ENCODE measurements around the gene OR56B1. TPM values are rescaled to one million over a fixed set of nuclear protein-coding genes. Genes with fewer than 3 reads are reported as not detected.

OR56B1 gene
- total and polyA plus RNA-seq, 11 donors = 0.13 TPM; not detected in 10

- WGBS, 4 donors = 45 to 71% (median 57%) methylated on average over 1 of the region's 1 CpG; no CpG with 5 or more reads in 1 of the 4 donors
- no peaks in the 10 kb centered on the region for H3K4me1 ChIP-seq
- intact Hi-C loops (cut with DNase I) = no loop called here
- no peaks in the 10 kb centered on the region for H3K36me3 ChIP-seq
- H3K27ac ChIP-seq = no peak overlapping the region
- H3K9me3 ChIP-seq = no peaks in the 10 kb centered on the region
- ATAC-seq (no peak), DNase-seq (no peak)
- no peak for TF ChIP-seq POLR2A (IDR thresholded peaks at IDR 0.05)
- no peak for TF ChIP-seq CTCF (IDR thresholded peaks at IDR 0.05)
- no peaks in the 10 kb centered on the region for H3K27me3 ChIP-seq
- H3K4me3 ChIP-seq = no peak overlapping the region
Measured at GRCh38 chr11:5767056-5767455, 30.8 kb downstream of the OR56B1 start.

- Histone ChIP-seq H3K27me3 (no peaks in the 10 kb centered on the region), H3K36me3 (no peaks in the 10 kb centered on the region), H3K27ac (no peak within 1 kb of the TSS), H3K4me3 (no peak within 1 kb of the TSS), H3K9me3 (no peaks in the 10 kb centered on the region), H3K4me1 (no peaks in the 10 kb centered on the region)
- DNase-seq (no peak), ATAC-seq (no peak)
- intact Hi-C loops (cut with DNase I) = no loop called here
- TF ChIP-seq CTCF (IDR thresholded peaks at IDR 0.05) (no peak), POLR2A (IDR thresholded peaks at IDR 0.05) (no peak)
- WGBS, 4 donors = 15 to 55% (median 30%) methylated on average over 4 of the region's 4 CpGs
Measured at GRCh38 chr11:5783255-5783654, 47.0 kb downstream of the OR56B1 start, which contains the start of gene OR52N5. OR52N5 (minus strand) TSS chr11:5783355; CDS start chr11:5778634, 4,721 bp downstream.

Other genes with a start within 250 kb of the OR56B1 start
- not detected for gene OR52D1, start 247.8 kb upstream of the OR56B1 start, total RNA-seq
- not detected for gene OR52D1, start 247.8 kb upstream of the OR56B1 start, polyA plus RNA-seq
- gene UBQLN3, start 226.5 kb upstream of the OR56B1 start, total RNA-seq = under 1 TPM in 1 of 9 donors, not detected in 8; 0.16 TPM
- not detected for gene UBQLN3, start 226.5 kb upstream of the OR56B1 start, polyA plus RNA-seq
- under 1 TPM in 5 of 9 donors, not detected in 4; 0.14 to 0.25 (median 0.17) TPM for gene UBQLNL, start 219.7 kb upstream of the OR56B1 start, total RNA-seq
- gene UBQLNL, start 219.7 kb upstream of the OR56B1 start, polyA plus RNA-seq = under 1 TPM; 0.03 to 0.23 TPM
- under 1 TPM in 2 of 9 donors, not detected in 7; 0.32 to 0.47 TPM for gene OR52H1, start 187.9 kb upstream of the OR56B1 start, total RNA-seq
- gene OR52H1, start 187.9 kb upstream of the OR56B1 start, polyA plus RNA-seq = not detected
- not detected for gene OR52B6, start 155.6 kb upstream of the OR56B1 start, total RNA-seq
- gene OR52B6, start 155.6 kb upstream of the OR56B1 start, polyA plus RNA-seq = not detected
- 1 to 10 TPM in 6 of 9 donors, under 1 TPM in 3; 0.39 to 2.4 (median 1.1) TPM for gene TRIM6, start 139.8 kb upstream of the OR56B1 start, total RNA-seq
- gene TRIM6, start 139.8 kb upstream of the OR56B1 start, polyA plus RNA-seq = under 1 TPM; 0.50 to 0.88 TPM
- 1 to 10 TPM; 1.3 to 9.1 (median 1.6) TPM for gene TRIM34, start 111.4 kb upstream of the OR56B1 start, total RNA-seq
- gene TRIM34, start 111.4 kb upstream of the OR56B1 start, polyA plus RNA-seq = 1 to 10 TPM in 1 of 2 donors, under 1 TPM in 1; 0.72 to 1.9 TPM
- 10 to 100 TPM in 2 of 9 donors, 1 to 10 TPM in 7; 7.5 to 15.9 (median 8.9) TPM for gene TRIM5, start 51.4 kb upstream of the OR56B1 start, total RNA-seq
- 1 to 10 TPM; 4.7 to 8.2 TPM for gene TRIM5, start 51.4 kb upstream of the OR56B1 start, polyA plus RNA-seq
- gene TRIM22, start 46.7 kb upstream of the OR56B1 start, total RNA-seq = 10 to 100 TPM in 8 of 9 donors, 1 to 10 TPM in 1; 9.4 to 83.0 (median 17.0) TPM
- gene TRIM22, start 46.7 kb upstream of the OR56B1 start, polyA plus RNA-seq = 1 to 10 TPM; 9.2 to 10.0 TPM
- gene OR52N4, start 17.8 kb downstream of the OR56B1 start, total RNA-seq = under 1 TPM in 1 of 9 donors, not detected in 8; 0.38 TPM
- gene OR52N4, start 17.8 kb downstream of the OR56B1 start, polyA plus RNA-seq = not detected
- not detected for gene OR52N5, start 46.9 kb downstream of the OR56B1 start, total RNA-seq
- gene OR52N5, start 46.9 kb downstream of the OR56B1 start, polyA plus RNA-seq = not detected
- gene OR52N1, start 54.8 kb downstream of the OR56B1 start, total RNA-seq = under 1 TPM in 1 of 9 donors, not detected in 8; 0.21 TPM
- not detected for gene OR52N1, start 54.8 kb downstream of the OR56B1 start, polyA plus RNA-seq
- gene OR52N2, start 72.5 kb downstream of the OR56B1 start, total RNA-seq = not detected
- not detected for gene OR52N2, start 72.5 kb downstream of the OR56B1 start, polyA plus RNA-seq
- gene OR52E6, start 105.4 kb downstream of the OR56B1 start, total RNA-seq = not detected
- not detected for gene OR52E6, start 105.4 kb downstream of the OR56B1 start, polyA plus RNA-seq
- not detected for gene OR52E8, start 121.2 kb downstream of the OR56B1 start, total RNA-seq
- not detected for gene OR52E8, start 121.2 kb downstream of the OR56B1 start, polyA plus RNA-seq
- gene OR52E4, start 144.2 kb downstream of the OR56B1 start, total RNA-seq = not detected
- not detected for gene OR52E4, start 144.2 kb downstream of the OR56B1 start, polyA plus RNA-seq
- not detected for gene OR52E5, start 156.8 kb downstream of the OR56B1 start, total RNA-seq
- gene OR52E5, start 156.8 kb downstream of the OR56B1 start, polyA plus RNA-seq = not detected
- gene OR56A3, start 205.8 kb downstream of the OR56B1 start, total RNA-seq = not detected
- not detected for gene OR56A3, start 205.8 kb downstream of the OR56B1 start, polyA plus RNA-seq
- gene OR56A5, start 232.0 kb downstream of the OR56B1 start, total RNA-seq = not detected
- not detected for gene OR56A5, start 232.0 kb downstream of the OR56B1 start, polyA plus RNA-seq